Activated CD8-positive, alpha-beta T cell treated with anti-CD3 and anti-CD28 coated beads for 36 hours (primary cell): ENCODE results near the gene TCF12. TPM values are rescaled to one million over a fixed set of nuclear protein-coding genes. Genes with fewer than 3 reads are reported as not detected.

ENCODE experiments used
- ATAC-seq: fragments of 200-7000 bp; cut with Tn5 transposase; one replicate; pipeline ENCODE4 v1.10.0; 2021; ENCODE audit warnings: mild to moderate bottlenecking, moderate library complexity
- CTCF ChIA-PET: fragments of 350-600 bp; sonication (Branson Sonifier 250); formaldehyde crosslinking; loops from one replicate; lab custom pipeline; 2021; ENCODE audit warnings: antibody characterized with exemption; lab: Charles Lee
- POLR2A ChIA-PET: fragments of 350-600 bp; sonication (Branson Sonifier 250); formaldehyde crosslinking; loops from one replicate; lab custom pipeline; 2021; ENCODE audit warnings: antibody characterized with exemption; lab: Charles Lee
- DNase-seq: peaks from one replicate; pipeline ENCODE4 v3.0.0-alpha.2; 2020
- H3K27ac Mint-ChIP-seq: one replicate; pipeline ENCODE4 v1.8.0; 2021; ENCODE audit warnings: mild to moderate bottlenecking, mixed read lengths
- H3K27me3 Mint-ChIP-seq: one replicate; pipeline ENCODE4 v1.8.0; 2021; ENCODE audit warnings: mixed read lengths
- H3K36me3 Mint-ChIP-seq: one replicate; pipeline ENCODE4 v1.8.0; 2021; ENCODE audit warnings: low read depth, mixed read lengths
- H3K4me1 Mint-ChIP-seq: one replicate; pipeline ENCODE4 v1.8.0; 2021; ENCODE audit warnings: low read depth, mixed read lengths
- H3K4me3 Mint-ChIP-seq: one replicate; pipeline ENCODE4 v1.8.0; 2021; ENCODE audit warnings: mild to moderate bottlenecking, moderate library complexity, mixed read lengths
- H3K9me3 Mint-ChIP-seq: one replicate; pipeline ENCODE4 v1.8.0; 2021; ENCODE audit warnings: mixed read lengths
- CTCF ChIP-seq: fragments of 200-600 bp; IDR thresholded peaks from one replicate; pipeline ENCODE4 v1.8.0; 2022; ENCODE audit warnings: antibody characterized with exemption, mild to moderate bottlenecking
- intact Hi-C: fragments of 100-400 bp; cut with micrococcal nuclease; formaldehyde crosslinking; loops from one replicate; pipeline ENCODE4 v1.10.0; 2022
- total RNA-seq, 2 experiments: library from RNA; stranded (reverse); gene quantifications; one replicate each; pipeline ENCODE4 v1.2.3, GENCODE V29; 2021

TCF12 gene
- total RNA-seq, 2 experiments from 2014 or later = 60.5 to 67.4 TPM

- no peak for TF ChIP-seq CTCF
- Mint-ChIP-seq H3K27ac (no peak overlapping the region), H3K4me1 (peaks cover 43% of the 10 kb centered on the region), H3K27me3 (no peaks in the 10 kb centered on the region), H3K36me3 (peaks cover 24% of the 10 kb centered on the region), H3K4me3 (no peak overlapping the region), H3K9me3 (peaks cover 11% of the 10 kb centered on the region)
- ATAC-seq = no peak
- ChIA-PET POLR2A (no interaction called here), CTCF (interaction anchor here (1.1 to 1.3 kb wide), 3 partner anchors 10 to 71 kb away, joined by 3 to 4 read pairs (median 3); partner anchors contain the start of gene TCF12)
- DNase-seq = no peak
- intact Hi-C loops = no loop called here
Observed at GRCh38 chr15:56942118-56942517, 23.7 kb downstream of the TCF12 start.

- no peaks in the 10 kb centered on the region for H3K27me3 Mint-ChIP-seq
- ATAC-seq (no peak), DNase-seq (no peak)
- peaks cover 44% of the 10 kb centered on the region for H3K4me1 Mint-ChIP-seq
- no peak overlapping the region for H3K4me3 Mint-ChIP-seq
- TF ChIP-seq CTCF = no peak
- POLR2A ChIA-PET = interaction anchor here (1.6 kb wide), 1 partner anchor 25 kb away, joined by 5 read pairs; the partner anchor contains the start of gene TCF12
- H3K9me3 Mint-ChIP-seq = peaks cover 12% of the 10 kb centered on the region
- CTCF ChIA-PET = interaction anchor here (0.6 to 1.2 kb wide), 2 partner anchors 19 to 41 kb away, joined by 3 read pairs; no protein-coding TSS in a partner anchor
- H3K27ac Mint-ChIP-seq = no peak overlapping the region
- intact Hi-C loops = no loop called here
- H3K36me3 Mint-ChIP-seq = peaks cover 25% of the 10 kb centered on the region
Observed at GRCh38 chr15:56943403-56943802, 25.0 kb downstream of the TCF12 start.

GRCh38 chr15:56944485-56944884 is 26.0 kb downstream of the TCF12 start:
- ChIA-PET POLR2A (no interaction called here), CTCF (no interaction called here)
- intact Hi-C loops = no loop called here
- H3K9me3 Mint-ChIP-seq = peaks cover 12% of the 10 kb centered on the region
- DNase-seq (no peak), ATAC-seq (no peak)
- H3K4me3 Mint-ChIP-seq = no peak overlapping the region
- no peak overlapping the region for H3K27ac Mint-ChIP-seq
- H3K4me1 Mint-ChIP-seq = peaks cover 40% of the 10 kb centered on the region
- no peaks in the 10 kb centered on the region for H3K27me3 Mint-ChIP-seq
- peaks cover 26% of the 10 kb centered on the region for H3K36me3 Mint-ChIP-seq
- TF ChIP-seq CTCF = no peak

GRCh38 chr15:56946150-56946549 is 27.7 kb downstream of the TCF12 start:
- ATAC-seq (no peak), DNase-seq (no peak)
- no peak for TF ChIP-seq CTCF
- Mint-ChIP-seq H3K36me3 (peaks cover 28% of the 10 kb centered on the region), H3K9me3 (peaks cover 12% of the 10 kb centered on the region), H3K27me3 (no peaks in the 10 kb centered on the region), H3K4me1 (peaks cover 39% of the 10 kb centered on the region), H3K27ac (no peak overlapping the region), H3K4me3 (no peak overlapping the region)
- ChIA-PET POLR2A (interaction anchor here (1.5 kb wide), 1 partner anchor 29 kb away, joined by 3 read pairs; no protein-coding TSS in a partner anchor), CTCF (interaction anchor here (0.8 kb wide), 1 partner anchor 18 kb away, joined by 3 read pairs; no protein-coding TSS in a partner anchor)
- intact Hi-C loops = no loop called here

GRCh38 chr15:56948000-56948763 is 29.7 kb downstream of the TCF12 start:
- Mint-ChIP-seq H3K36me3 (peaks cover 31% of the 10 kb centered on the region), H3K4me1 (peaks cover 24% of the 10 kb centered on the region), H3K4me3 (no peak overlapping the region), H3K27me3 (no peaks in the 10 kb centered on the region), H3K9me3 (peaks cover 12% of the 10 kb centered on the region), H3K27ac (no peak overlapping the region)
- CTCF ChIA-PET = interaction anchor here (0.6 to 0.7 kb wide), 2 partner anchors 11 to 79 kb away, joined by 3 read pairs; no protein-coding TSS in a partner anchor
- no peak for TF ChIP-seq CTCF
- intact Hi-C loops = no loop called here
- no peak for ATAC-seq
- POLR2A ChIA-PET = interaction anchor here (1.1 kb wide), 1 partner anchor 10 kb away, joined by 4 read pairs; no protein-coding TSS in a partner anchor
- no peak for DNase-seq
